Lower lobe of right lung (tissue), 2 donors: ENCODE results near the gene ANKS1B. TPM values are rescaled to one million over a fixed set of nuclear protein-coding genes. Genes with fewer than 3 reads are reported as not detected.

Experiments used
- ATAC-seq, 2 donors: fragments of 200-7000 bp; cut with Tn5 transposase; one replicate each; pipeline ENCODE4 v1.9.1; 2020 to 2022; ENCODE audit warnings: mild to moderate bottlenecking in 2 of 2, moderate library complexity in 2 of 2
- DNase-seq: peaks from one replicate; pipeline ENCODE4 v3.0.0-alpha.2; 2020
- H3K27ac ChIP-seq: fragments of 200-600 bp; one replicate; pipeline ENCODE4 v1.8.0; 2022
- H3K27me3 ChIP-seq: fragments of 200-600 bp; one replicate; pipeline ENCODE4 v1.8.0; 2022; ENCODE audit warnings: low read depth
- H3K36me3 ChIP-seq: fragments of 200-600 bp; one replicate; pipeline ENCODE4 v1.8.0; 2022; ENCODE audit warnings: mild to moderate bottlenecking
- H3K4me1 ChIP-seq: fragments of 200-600 bp; one replicate; pipeline ENCODE4 v1.8.0; 2022
- H3K4me3 ChIP-seq: fragments of 200-600 bp; one replicate; pipeline ENCODE4 v1.8.0; 2022; ENCODE audit warnings: mild to moderate bottlenecking
- H3K9me3 ChIP-seq: fragments of 200-600 bp; one replicate; pipeline ENCODE4 v1.8.0; 2022
- intact Hi-C: fragments of 100-400 bp; cut with DNase I; formaldehyde crosslinking; loops from one replicate; pipeline ENCODE4 v1.11.0; 2022
- total RNA-seq: library from RNA; stranded (reverse); fragmentation: NEBNext Ultra II Directional; extraction: Animal tissue kit (Norgen Biotek cat#: 25700); gene quantifications from one replicate; pipeline ENCODE4 v1.2.1, GENCODE V29; 2021
- TF ChIP-seq, protein P1 (sequence below): fragments of 200-600 bp; IDR thresholded peaks from one replicate; pipeline ENCODE4 v1.8.0; 2022; ENCODE audit warnings: antibody characterized with exemption, mild to moderate bottlenecking
- donor health status: DM: no; HTN: yes; CAD: no; lungs with severe emphysema.

ANKS1B gene
- total RNA-seq, 1 donor from 2014 or later: 4.0 TPM

DNA sequence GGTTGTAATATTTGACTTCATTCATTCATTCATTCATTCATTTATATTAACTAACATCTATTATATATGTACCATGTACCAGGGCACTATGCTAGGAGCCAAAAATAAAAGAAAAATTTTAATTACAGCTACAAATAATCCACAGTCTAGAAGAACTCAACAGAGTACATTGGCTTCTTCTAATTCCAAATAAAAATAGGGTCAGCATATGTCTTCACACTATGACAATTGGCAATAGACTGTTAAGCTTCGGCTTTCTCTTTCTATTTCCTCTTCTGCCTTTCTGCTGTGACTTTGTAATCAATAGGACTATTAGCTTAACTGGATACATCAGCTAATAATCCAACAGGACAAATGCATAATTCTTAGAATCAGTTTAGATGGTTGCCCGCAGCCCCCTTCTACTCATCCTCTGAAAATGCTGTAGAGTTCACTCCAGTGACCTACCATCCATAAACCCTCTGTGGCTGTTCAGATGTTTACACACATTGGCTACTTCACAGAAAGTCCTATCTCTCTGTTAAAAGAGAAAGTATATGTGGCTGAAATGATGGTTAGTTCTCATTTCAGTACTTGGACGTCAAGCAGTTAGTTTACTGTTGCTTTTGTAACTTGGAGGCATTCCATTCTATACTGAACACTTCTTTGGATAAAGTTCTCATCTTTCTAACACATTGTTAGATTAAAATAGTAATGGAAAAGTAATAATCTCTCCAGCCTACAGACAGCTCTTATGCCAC, 782.7 kb downstream of the ANKS1B start:
- TF ChIP-seq, protein P1, sequence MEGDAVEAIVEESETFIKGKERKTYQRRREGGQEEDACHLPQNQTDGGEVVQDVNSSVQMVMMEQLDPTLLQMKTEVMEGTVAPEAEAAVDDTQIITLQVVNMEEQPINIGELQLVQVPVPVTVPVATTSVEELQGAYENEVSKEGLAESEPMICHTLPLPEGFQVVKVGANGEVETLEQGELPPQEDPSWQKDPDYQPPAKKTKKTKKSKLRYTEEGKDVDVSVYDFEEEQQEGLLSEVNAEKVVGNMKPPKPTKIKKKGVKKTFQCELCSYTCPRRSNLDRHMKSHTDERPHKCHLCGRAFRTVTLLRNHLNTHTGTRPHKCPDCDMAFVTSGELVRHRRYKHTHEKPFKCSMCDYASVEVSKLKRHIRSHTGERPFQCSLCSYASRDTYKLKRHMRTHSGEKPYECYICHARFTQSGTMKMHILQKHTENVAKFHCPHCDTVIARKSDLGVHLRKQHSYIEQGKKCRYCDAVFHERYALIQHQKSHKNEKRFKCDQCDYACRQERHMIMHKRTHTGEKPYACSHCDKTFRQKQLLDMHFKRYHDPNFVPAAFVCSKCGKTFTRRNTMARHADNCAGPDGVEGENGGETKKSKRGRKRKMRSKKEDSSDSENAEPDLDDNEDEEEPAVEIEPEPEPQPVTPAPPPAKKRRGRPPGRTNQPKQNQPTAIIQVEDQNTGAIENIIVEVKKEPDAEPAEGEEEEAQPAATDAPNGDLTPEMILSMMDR: no peak
- no peak overlapping the region for H3K27ac ChIP-seq
- H3K4me1 ChIP-seq: no peaks in the 10 kb centered on the region
- intact Hi-C loops: no loop called here
- no peak for DNase-seq
- ATAC-seq: no peak
- H3K27me3 ChIP-seq: no peaks in the 10 kb centered on the region
- no peak overlapping the region for H3K4me3 ChIP-seq
- H3K9me3 ChIP-seq: peaks cover 4% of the 10 kb centered on the region
- H3K36me3 ChIP-seq: no peaks in the 10 kb centered on the region

DNA sequence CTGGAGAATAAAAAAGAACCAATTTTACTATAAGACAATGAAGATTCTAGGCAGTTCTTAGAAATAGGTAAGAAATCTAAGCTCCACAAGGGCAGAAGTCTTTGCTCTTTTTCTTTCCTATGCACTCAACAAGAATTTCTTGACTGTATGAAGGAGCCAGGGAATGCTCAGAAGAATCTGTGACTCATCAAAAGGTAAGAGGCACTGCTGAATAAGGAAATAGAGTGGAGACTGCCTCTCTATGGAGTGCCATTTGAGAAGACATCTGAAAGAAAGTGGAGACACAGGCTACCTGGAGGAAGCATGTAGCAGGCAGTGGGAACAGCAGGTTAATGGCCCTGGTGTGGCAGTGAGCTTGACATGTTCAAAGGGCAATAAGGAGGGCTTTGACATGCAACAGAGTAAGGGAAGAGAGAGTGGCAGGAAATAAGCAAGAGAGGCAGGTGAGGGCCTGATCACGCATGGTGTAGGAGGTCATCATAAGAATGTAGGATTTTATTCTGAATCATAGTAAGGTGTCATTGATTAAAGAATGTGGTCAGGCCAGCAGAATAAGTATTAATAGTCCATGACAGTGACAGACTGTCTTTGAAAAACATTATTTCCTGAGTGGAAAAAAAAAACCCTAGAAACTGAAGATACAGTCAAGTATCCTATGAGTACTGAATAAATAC, 783.9 kb downstream of the ANKS1B start:
- Histone ChIP-seq H3K27ac (no peak overlapping the region), H3K9me3 (peaks cover 4% of the 10 kb centered on the region), H3K4me3 (no peak overlapping the region), H3K27me3 (no peaks in the 10 kb centered on the region), H3K36me3 (no peaks in the 10 kb centered on the region), H3K4me1 (no peaks in the 10 kb centered on the region)
- no peak for DNase-seq
- ATAC-seq: peak in 1 of 2 donors; percentile 30
- intact Hi-C loops: no loop called here
- TF ChIP-seq, protein P1: no peak

DNA sequence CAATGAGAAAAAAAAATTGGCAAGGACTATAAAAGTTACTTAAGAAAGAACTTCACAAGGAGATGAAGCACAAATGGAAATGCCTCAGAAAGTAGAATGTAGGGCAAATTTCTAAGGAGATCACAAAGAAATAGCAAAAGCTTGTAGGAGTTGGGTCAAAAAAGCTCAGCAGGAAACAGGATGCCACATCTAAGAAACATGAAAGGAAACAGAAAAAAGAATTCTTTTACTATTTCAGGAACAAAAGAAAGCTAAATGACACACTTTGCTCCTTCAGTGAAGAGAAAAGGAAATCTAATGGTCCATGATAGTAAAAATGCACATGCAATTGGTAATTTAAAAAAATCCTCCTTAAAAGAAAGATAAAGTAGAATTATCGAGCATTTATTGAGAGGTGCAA, 789.3 kb downstream of the ANKS1B start:
- Histone ChIP-seq H3K27ac (no peak overlapping the region), H3K4me3 (no peak overlapping the region), H3K4me1 (no peaks in the 10 kb centered on the region), H3K36me3 (no peaks in the 10 kb centered on the region), H3K9me3 (peaks cover 4% of the 10 kb centered on the region), H3K27me3 (no peaks in the 10 kb centered on the region)
- DNase-seq (no peak), ATAC-seq (no peak)
- TF ChIP-seq, protein P1: no peak
- intact Hi-C loops: no loop called here

GRCh38 chr12:99192489-99192888, 792.2 kb downstream of the ANKS1B start:
- Histone ChIP-seq H3K4me3 (no peak overlapping the region), H3K9me3 (no peaks in the 10 kb centered on the region), H3K27ac (no peak overlapping the region), H3K36me3 (no peaks in the 10 kb centered on the region), H3K27me3 (no peaks in the 10 kb centered on the region), H3K4me1 (no peaks in the 10 kb centered on the region)
- intact Hi-C loops: no loop called here
- ATAC-seq: no peak
- TF ChIP-seq, protein P1: no peak
- DNase-seq: no peak

- H3K4me1 ChIP-seq: no peaks in the 10 kb centered on the region
- DNase-seq: no peak
- H3K9me3 ChIP-seq: no peaks in the 10 kb centered on the region
- H3K36me3 ChIP-seq: no peaks in the 10 kb centered on the region
- no peak overlapping the region for H3K27ac ChIP-seq
- intact Hi-C loops: no loop called here
- no peak overlapping the region for H3K4me3 ChIP-seq
- H3K27me3 ChIP-seq: no peaks in the 10 kb centered on the region
- TF ChIP-seq, protein P1: no peak
- no peak for ATAC-seq
Observed at GRCh38 chr12:99176871-99177270, 807.9 kb downstream of the ANKS1B start.
